A549 (cell line): Measurements from ENCODE around the gene USP6NL. TPM values are rescaled to one million over a fixed set of nuclear protein-coding genes. Genes with fewer than 3 reads are reported as not detected.

ENCODE experiments used
- ATAC-seq, 2 experiments: fragments of 200-7000 bp in 1 of 2; fragments of >200 bp in 1 of 2; cut with Nextera tagmentation in 1 of 2; cut with Tn5 transposase in 1 of 2; 3 replicates each; pipeline versions ENCODE4 v1.8.0 to v1.9.1; 2018 to 2020; ENCODE audit warnings: mild to moderate bottlenecking in 1 of 2, moderate library complexity in 1 of 2
- CTCF ChIA-PET: fragments of 300-600 bp; sonication (Branson Sonifier 250); formaldehyde crosslinking; extraction: SDS; loops from one replicate; lab custom pipeline; 2021; ENCODE audit warnings: antibody characterized with exemption, inconsistent platforms; lab: Yijun Ruan, JAX
- POLR2A ChIA-PET: fragments of 350-600 bp; formaldehyde crosslinking; extraction: SDS; loops from one replicate; lab custom pipeline; 2021; ENCODE audit warnings: antibody characterized with exemption, inconsistent platforms; lab: Yijun Ruan, JAX
- DNase-seq, 2 experiments: peaks; one replicate each; pipeline versions ENCODE4 v3.0.0 to v3.0.0-alpha.2; 2011 to 2016; ENCODE audit warnings: low read depth in 1 of 2, low spot score in 1 of 2
- FAIRE-seq: peaks from 2 replicates; lab custom pipeline; 2011; peaks lifted over from hg19 to GRCh38; lab: Jason Lieb, UNC
- H3K27ac ChIP-seq, 2 experiments: fragments of >200 bp; sonication (Bioruptor Twin); formaldehyde crosslinking; 3 replicates each; pipeline ENCODE4 v1.5.1; 2016 to 2017
- H3K4me1 ChIP-seq: fragments of >200 bp; sonication (Bioruptor Twin); formaldehyde crosslinking; 3 replicates; pipeline ENCODE4 v1.6.1; 2016
- H3K4me2 ChIP-seq: fragments of >200 bp; sonication (Bioruptor Twin); formaldehyde crosslinking; 3 replicates; pipeline ENCODE4 v1.6.1; 2016
- H3K4me3 ChIP-seq: fragments of >200 bp; sonication (Bioruptor Twin); formaldehyde crosslinking; 3 replicates; pipeline ENCODE4 v1.5.1; 2016
- H3K9me3 ChIP-seq: fragments of >200 bp; sonication (Bioruptor Twin); formaldehyde crosslinking; 3 replicates; pipeline ENCODE4 v1.6.1; 2016
- EHF ChIP-seq: fragments of 250-450 bp; sonication (Bioruptor Pico); IDR thresholded peaks from 2 replicates; pipeline ENCODE4 v1.5.0; 2020; ENCODE audit warnings: mild to moderate bottlenecking
- EHMT2 ChIP-seq: fragments of 200-600 bp; sonication (generic); IDR thresholded peaks from 2 replicates; pipeline ENCODE4 v1.6.1; 2016; ENCODE audit warnings: antibody characterized with exemption, low read depth, mild to moderate bottlenecking, moderate library complexity
- FOSL2 ChIP-seq, 2 experiments: fragments of 450-650 bp in 1 of 2; fragments of >200 bp in 1 of 2; sonication (Bioruptor Twin) in 1 of 2; formaldehyde crosslinking; IDR thresholded peaks; 2 replicates each; pipeline versions ENCODE4 v1.5.0 to v1.6.1; 2016 to 2020; ENCODE audit warnings: mild to moderate bottlenecking in 1 of 2, moderate library complexity in 1 of 2
- HDAC2 ChIP-seq: fragments of 200-600 bp; sonication (generic); IDR thresholded peaks from 2 replicates; pipeline ENCODE4 v1.6.1; 2016
- HOXB13 ChIP-seq: fragments of 250-450 bp; sonication (Bioruptor Pico); IDR thresholded peaks from 2 replicates; pipeline ENCODE4 v1.5.0; 2020; ENCODE audit warnings: low read depth, mild to moderate bottlenecking, moderate library complexity
- HOXB5 ChIP-seq: fragments of 250-450 bp; sonication (Bioruptor Pico); IDR thresholded peaks from 2 replicates; pipeline ENCODE4 v1.5.0; 2020; ENCODE audit warnings: mild to moderate bottlenecking, moderate library complexity
- JUNB ChIP-seq: fragments of >200 bp; sonication (Bioruptor Twin); formaldehyde crosslinking; IDR thresholded peaks from 2 replicates; pipeline ENCODE4 v1.6.1; 2016
- KDM5A ChIP-seq: fragments of 200-600 bp; sonication (generic); IDR thresholded peaks from 2 replicates; pipeline ENCODE4 v1.6.1; 2016; ENCODE audit warnings: antibody characterized with exemption, mild to moderate bottlenecking
- NFE2L2 ChIP-seq: fragments of 150-350 bp; conservative IDR thresholded peaks from 2 replicates; pipeline ENCODE4 v1.6.1; 2014; ENCODE audit warnings: low read length
- NPAS2 ChIP-seq: fragments of 250-450 bp; sonication (Bioruptor Pico); IDR thresholded peaks from 2 replicates; pipeline ENCODE4 v1.8.0; 2022; ENCODE audit warnings: mild to moderate bottlenecking, moderate library complexity, borderline replicate concordance
- RAD21 ChIP-seq, 2 experiments: fragments of >200 bp in 1 of 2; sonication (Bioruptor Twin) in 1 of 2; formaldehyde crosslinking in 1 of 2; IDR thresholded peaks in 1 of 2; conservative IDR thresholded peaks in 1 of 2; 2 replicates in 1 of 2; 3 replicates in 1 of 2; pipeline ENCODE4 v1.6.1; 2012 to 2018; ENCODE audit warnings: inconsistent platforms in 1 of 2
- RNF2 ChIP-seq: fragments of 200-600 bp; sonication (generic); IDR thresholded peaks from 2 replicates; pipeline ENCODE4 v1.6.1; 2016; ENCODE audit warnings: low read depth, mild to moderate bottlenecking, antibody characterized with exemption, moderate library complexity, borderline replicate concordance
- SMC3 ChIP-seq: fragments of >200 bp; sonication (Bioruptor Twin); formaldehyde crosslinking; IDR thresholded peaks from 3 replicates; pipeline ENCODE4 v1.6.1; 2018; ENCODE audit warnings: inconsistent platforms
- ZC3H11A ChIP-seq: fragments of 450-650 bp; IDR thresholded peaks from 2 replicates; pipeline ENCODE4 v1.6.1; 2014; ENCODE audit warnings: antibody characterized with exemption, mild to moderate bottlenecking
- whole genome bisulfite sequencing: methylation state at CpG from one replicate; pipeline ENCODE4 v1.1.6; 2017; ENCODE audit errors: missing lambda C conversion rate; 5-methylcytosine and 5-hydroxymethylcytosine counted together
- polyA plus RNA-seq, 4 experiments: library from polyadenylated mRNA; depleted of rRNA in 3 of 4; stranded (reverse); fragments of >200 nt; fragmentation: RNase III in 1 of 4; extraction: RNeasy Plus Mini Kit Qiagen cat#74134 plus additional on column Dnase treatment in 1 of 4; gene quantifications; 2 replicates in 3 of 4; 3 replicates in 1 of 4; pipeline ENCODE4 v1.2.3, GENCODE V29; 2011 to 2017
- TF ChIP-seq, protein P1 (sequence below): fragments of 250-450 bp; sonication (Bioruptor Pico); IDR thresholded peaks from 2 replicates; pipeline ENCODE4 v1.5.0; 2020; ENCODE audit warnings: low read depth, mild to moderate bottlenecking, moderate library complexity
- TF ChIP-seq, protein P2 (sequence below): fragments of >200 bp; sonication (Bioruptor Twin); formaldehyde crosslinking; IDR thresholded peaks from 3 replicates; pipeline ENCODE4 v1.6.1; 2016
- TF ChIP-seq, protein P3 (sequence below): IDR thresholded peaks from 2 replicates; pipeline ENCODE4 v1.6.1; 2012
- TF ChIP-seq, protein P4 (sequence below): fragments of 250-450 bp; sonication (Bioruptor Pico); IDR thresholded peaks from 2 replicates; pipeline ENCODE4 v1.5.0; 2021; ENCODE audit warnings: mild to moderate bottlenecking, moderate library complexity, borderline replicate concordance

The USP6NL gene
- polyA plus RNA-seq, 2 of the 4 experiments (the other 2 are of a cell fraction), result 10.6 to 18.2 TPM

DNA sequence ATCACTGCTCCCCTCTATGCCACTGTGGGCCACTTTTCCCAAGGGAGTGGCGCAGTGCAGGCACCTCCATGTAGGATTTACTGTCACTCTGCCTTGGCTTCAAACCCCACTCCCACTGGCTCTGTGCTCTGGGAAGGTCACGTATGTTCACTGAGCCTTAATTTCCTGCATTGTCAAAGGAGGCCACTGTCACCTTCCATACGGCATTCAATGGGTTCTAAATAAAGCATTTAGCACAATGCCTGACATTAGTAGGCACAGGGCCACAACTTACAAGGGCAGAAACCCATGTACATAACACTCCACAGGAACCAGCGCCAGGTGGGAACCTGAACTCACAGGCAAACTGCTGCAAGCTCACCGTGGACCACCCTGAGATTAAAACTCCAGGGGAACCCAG is 196.4 kb downstream of the USP6NL start:
- ATAC-seq (no peak), DNase-seq (no peak), FAIRE-seq (no peak)
- no peak overlapping the region for H3K4me2 ChIP-seq
- 20% methylated on average over 5 of the region's 5 CpGs for WGBS
- POLR2A ChIA-PET, result no interaction called here
- H3K4me3 ChIP-seq, result no peak overlapping the region
- CTCF ChIA-PET, result interaction anchor here (1.2 to 1.4 kb wide), 2 partner anchors 9 kb away, joined by 4 read pairs; no protein-coding TSS in a partner anchor
- no peak for TF ChIP-seq HDAC2
- no peak for TF ChIP-seq EHMT2
- no peak for TF ChIP-seq HOXB13 (CRISPR knock-in tag)
- TF ChIP-seq SMC3, result no peak
- no peak for TF ChIP-seq EHF
- no peak for TF ChIP-seq RAD21 (conservative IDR thresholded peaks at IDR 0.05 in 1 of 2, IDR thresholded peaks at IDR 0.05 in 1 of 2)
- TF ChIP-seq JUNB, result no peak
- H3K27ac ChIP-seq, result no peak overlapping the region
- H3K4me1 ChIP-seq, result no peaks in the 10 kb centered on the region
- H3K9me3 ChIP-seq, result peaks cover 5% of the 10 kb centered on the region; the same call in 1 of the 3 replicates

DNA sequence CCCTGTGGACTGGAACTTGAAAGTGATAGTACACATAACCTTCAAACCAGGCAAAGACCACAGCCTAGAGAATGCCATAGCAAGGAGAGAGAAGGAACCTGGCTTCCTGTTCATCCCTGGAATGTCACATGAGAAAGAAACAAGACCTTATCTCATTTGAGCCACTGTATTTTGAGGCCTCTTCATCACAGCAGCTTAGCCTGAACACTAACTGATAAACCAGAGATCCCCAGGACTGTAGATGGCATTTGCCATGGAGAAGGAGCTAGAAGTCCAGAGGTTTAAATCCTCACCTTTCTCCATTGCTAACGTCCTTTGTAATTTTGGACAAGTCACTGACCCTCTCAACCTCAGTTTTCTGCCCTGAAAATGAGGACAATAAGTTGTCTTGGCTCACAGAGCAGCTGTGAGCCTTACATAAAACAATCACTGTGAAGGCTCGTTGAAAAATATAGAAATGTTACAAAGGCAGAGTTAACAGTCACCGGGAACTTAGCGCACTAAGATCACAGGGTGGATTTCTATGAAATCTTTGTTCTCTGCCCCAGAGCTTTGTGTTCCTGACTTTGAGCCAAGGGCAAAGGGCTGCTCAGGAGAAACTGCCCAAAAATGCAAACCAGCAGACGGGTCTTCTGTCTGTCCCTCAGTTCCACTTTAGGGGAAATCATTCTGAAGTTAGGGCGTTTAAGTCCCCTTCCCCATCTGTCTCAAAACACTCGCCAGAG is 197.0 kb downstream of the USP6NL start:
- Histone ChIP-seq H3K4me3 (no peak overlapping the region), H3K4me1 (no peaks in the 10 kb centered on the region), H3K27ac (no peak overlapping the region), H3K4me2 (no peak overlapping the region), H3K9me3 (peaks cover 5% of the 10 kb centered on the region; the same call in 1 of the 3 replicates)
- ATAC-seq (no peak; a peak in 1 of 6 replicates), FAIRE-seq (no peak), DNase-seq (no peak)
- no peak for TF ChIP-seq SMC3
- TF ChIP-seq, protein P1, sequence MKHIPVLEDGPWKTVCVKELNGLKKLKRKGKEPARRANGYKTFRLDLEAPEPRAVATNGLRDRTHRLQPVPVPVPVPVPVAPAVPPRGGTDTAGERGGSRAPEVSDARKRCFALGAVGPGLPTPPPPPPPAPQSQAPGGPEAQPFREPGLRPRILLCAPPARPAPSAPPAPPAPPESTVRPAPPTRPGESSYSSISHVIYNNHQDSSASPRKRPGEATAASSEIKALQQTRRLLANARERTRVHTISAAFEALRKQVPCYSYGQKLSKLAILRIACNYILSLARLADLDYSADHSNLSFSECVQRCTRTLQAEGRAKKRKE (CRISPR knock-in tag), result no peak
- TF ChIP-seq NPAS2 (CRISPR knock-in tag), result no peak
- no peak for TF ChIP-seq RNF2
- no peak for TF ChIP-seq ZC3H11A
- TF ChIP-seq, protein P2, sequence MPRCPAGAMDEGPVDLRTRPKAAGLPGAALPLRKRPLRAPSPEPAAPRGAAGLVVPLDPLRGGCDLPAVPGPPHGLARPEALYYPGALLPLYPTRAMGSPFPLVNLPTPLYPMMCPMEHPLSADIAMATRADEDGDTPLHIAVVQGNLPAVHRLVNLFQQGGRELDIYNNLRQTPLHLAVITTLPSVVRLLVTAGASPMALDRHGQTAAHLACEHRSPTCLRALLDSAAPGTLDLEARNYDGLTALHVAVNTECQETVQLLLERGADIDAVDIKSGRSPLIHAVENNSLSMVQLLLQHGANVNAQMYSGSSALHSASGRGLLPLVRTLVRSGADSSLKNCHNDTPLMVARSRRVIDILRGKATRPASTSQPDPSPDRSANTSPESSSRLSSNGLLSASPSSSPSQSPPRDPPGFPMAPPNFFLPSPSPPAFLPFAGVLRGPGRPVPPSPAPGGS, result no peak
- no peak for TF ChIP-seq NFE2L2
- TF ChIP-seq HOXB5, result no peak
- TF ChIP-seq, protein P3, sequence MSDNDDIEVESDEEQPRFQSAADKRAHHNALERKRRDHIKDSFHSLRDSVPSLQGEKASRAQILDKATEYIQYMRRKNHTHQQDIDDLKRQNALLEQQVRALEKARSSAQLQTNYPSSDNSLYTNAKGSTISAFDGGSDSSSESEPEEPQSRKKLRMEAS, result no peak
- no peak for TF ChIP-seq FOSL2 (IDR thresholded peaks at IDR 0.05)
- TF ChIP-seq FOSL2 (CRISPR knock-in tag; IDR thresholded peaks at IDR 0.05), result no peak
- TF ChIP-seq RAD21 (conservative IDR thresholded peaks at IDR 0.05 in 1 of 2, IDR thresholded peaks at IDR 0.05 in 1 of 2), result no peak
- TF ChIP-seq, protein P4, sequence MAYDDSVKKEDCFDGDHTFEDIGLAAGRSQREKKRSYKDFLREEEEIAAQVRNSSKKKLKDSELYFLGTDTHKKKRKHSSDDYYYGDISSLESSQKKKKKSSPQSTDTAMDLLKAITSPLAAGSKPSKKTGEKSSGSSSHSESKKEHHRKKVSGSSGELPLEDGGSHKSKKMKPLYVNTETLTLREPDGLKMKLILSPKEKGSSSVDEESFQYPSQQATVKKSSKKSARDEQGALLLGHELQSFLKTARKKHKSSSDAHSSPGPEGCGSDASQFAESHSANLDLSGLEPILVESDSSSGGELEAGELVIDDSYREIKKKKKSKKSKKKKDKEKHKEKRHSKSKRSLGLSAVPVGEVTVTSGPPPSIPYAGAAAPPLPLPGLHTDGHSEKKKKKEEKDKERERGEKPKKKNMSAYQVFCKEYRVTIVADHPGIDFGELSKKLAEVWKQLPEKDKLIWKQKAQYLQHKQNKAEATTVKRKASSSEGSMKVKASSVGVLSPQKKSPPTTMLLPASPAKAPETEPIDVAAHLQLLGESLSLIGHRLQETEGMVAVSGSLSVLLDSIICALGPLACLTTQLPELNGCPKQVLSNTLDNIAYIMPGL, result no peak
- no peak for TF ChIP-seq KDM5A
- WGBS, result 26% methylated on average over 7 of the region's 7 CpGs
- POLR2A ChIA-PET, result no interaction called here
- CTCF ChIA-PET, result interaction anchor here (1.2 to 1.4 kb wide), 2 partner anchors 9 kb away, joined by 4 read pairs; no protein-coding TSS in a partner anchor
